Activated T-cell treated with anti-CD3 and anti-CD28 coated beads, Interleukin-2, amount 50 U/mL, for 24 hours (primary cell): ENCODE data around the gene TAS2R31.
"Not testable (repeated sequence)": the region's sequence is repeated elsewhere in the genome, so short reads cannot be mapped to it uniquely, and the experiment has no call there.

Source experiments
- DNase-seq: peaks from one replicate; pipeline ENCODE4 v3.0.0-alpha.2; 2020
- H3K27ac Mint-ChIP-seq: 2 replicates; pipeline ENCODE4 v1.8.0; 2020; ENCODE audit warnings: mild to moderate bottlenecking, mixed read lengths
- H3K27me3 Mint-ChIP-seq: 2 replicates; pipeline ENCODE4 v1.8.0; 2020; ENCODE audit warnings: mixed read lengths
- H3K36me3 Mint-ChIP-seq: 2 replicates; pipeline ENCODE4 v1.8.0; 2020; ENCODE audit warnings: low read depth, mixed read lengths
- H3K4me1 Mint-ChIP-seq: 2 replicates; pipeline ENCODE4 v1.8.0; 2020; ENCODE audit warnings: low read depth, mixed read lengths
- H3K4me3 Mint-ChIP-seq: 2 replicates; pipeline ENCODE4 v1.8.0; 2020; ENCODE audit warnings: mild to moderate bottlenecking, moderate library complexity, mixed read lengths
- H3K9me3 Mint-ChIP-seq: 2 replicates; pipeline ENCODE4 v1.8.0; 2020; ENCODE audit warnings: mixed read lengths

The TAS2R31 gene, protein sequence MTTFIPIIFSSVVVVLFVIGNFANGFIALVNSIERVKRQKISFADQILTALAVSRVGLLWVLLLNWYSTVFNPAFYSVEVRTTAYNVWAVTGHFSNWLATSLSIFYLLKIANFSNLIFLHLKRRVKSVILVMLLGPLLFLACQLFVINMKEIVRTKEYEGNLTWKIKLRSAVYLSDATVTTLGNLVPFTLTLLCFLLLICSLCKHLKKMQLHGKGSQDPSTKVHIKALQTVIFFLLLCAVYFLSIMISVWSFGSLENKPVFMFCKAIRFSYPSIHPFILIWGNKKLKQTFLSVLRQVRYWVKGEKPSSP

DNA sequence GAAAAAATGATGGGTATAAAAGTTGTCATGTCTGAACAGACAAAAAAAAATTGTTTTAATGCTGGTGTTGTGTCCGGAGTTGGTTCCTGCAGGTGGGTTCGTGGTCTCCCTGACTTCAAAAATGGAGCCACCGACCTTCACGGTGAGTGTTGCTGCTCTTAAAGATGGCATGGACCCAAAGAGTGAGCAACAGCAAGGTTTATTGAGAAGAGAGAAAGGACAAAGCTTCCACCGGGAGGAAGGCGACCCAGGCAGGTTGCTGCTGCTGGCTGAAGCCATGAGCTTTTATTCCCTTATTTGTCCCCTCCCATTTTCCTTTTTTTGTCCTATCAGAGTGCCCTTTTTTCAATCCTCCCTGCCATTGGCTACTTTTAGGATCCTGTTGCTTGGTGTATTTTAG lies at the start of gene TAS2R31:
TSS of gene TAS2R31 (minus strand) at position 101 of the 400 bp plus-strand sequence. CDS start at position 29, 72 bp downstream.
- peaks cover 3% of the 10 kb centered on the region for H3K9me3 Mint-ChIP-seq
- H3K27ac Mint-ChIP-seq = no peak within 1 kb of the TSS
- peaks cover 5% of the 10 kb centered on the region for H3K4me1 Mint-ChIP-seq
- H3K36me3 Mint-ChIP-seq = peaks cover 68% of the 10 kb centered on the region
- no peaks in the 10 kb centered on the region for H3K27me3 Mint-ChIP-seq
- no peak within 1 kb of the TSS for H3K4me3 Mint-ChIP-seq
- no peak for DNase-seq

DNA sequence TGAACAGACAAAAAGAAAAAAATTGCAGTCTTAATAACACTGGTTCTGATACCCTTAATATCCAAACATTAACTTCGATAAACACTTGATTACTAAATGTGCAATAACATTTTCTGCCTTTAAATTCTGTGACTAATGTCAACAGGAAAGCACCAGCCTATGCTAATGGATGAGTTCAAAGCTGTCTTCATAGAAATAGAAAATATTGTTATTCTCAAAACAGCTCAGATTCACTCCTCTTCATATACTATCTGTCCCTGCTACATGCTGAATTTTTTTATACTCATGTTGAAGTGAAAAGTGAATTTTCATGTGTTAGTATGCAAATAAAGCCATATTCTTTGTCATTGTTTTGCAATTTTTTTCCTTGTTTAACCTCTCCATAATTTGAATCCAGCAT lies 47.0 kb upstream of the TAS2R31 start:
- Mint-ChIP-seq H3K4me1 (peaks cover 26% of the 10 kb centered on the region), H3K27me3 (no peaks in the 10 kb centered on the region), H3K36me3 (peaks cover 50% of the 10 kb centered on the region), H3K4me3 (no peak overlapping the region), H3K27ac (no peak overlapping the region), H3K9me3 (peaks cover 5% of the 10 kb centered on the region)
- no peak for DNase-seq

DNA sequence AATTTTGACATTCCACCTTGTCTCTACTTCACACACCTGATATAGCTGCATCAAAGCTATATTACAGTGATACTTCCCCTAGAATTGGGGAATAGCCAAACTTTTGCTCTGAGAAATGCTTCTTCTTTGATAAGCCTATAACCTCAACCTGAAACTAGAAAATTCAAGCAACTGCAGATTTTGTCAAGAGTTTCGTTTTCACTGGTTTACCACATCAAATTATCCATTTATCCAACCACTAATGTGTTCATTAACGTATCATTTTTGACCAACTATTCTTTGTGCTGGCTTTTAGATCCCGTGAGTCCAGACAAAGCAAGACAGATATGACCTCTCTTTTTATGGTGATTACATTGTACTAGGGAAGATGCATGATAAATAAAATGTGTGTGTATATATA lies 44.4 kb upstream of the TAS2R31 start:
- peaks cover 51% of the 10 kb centered on the region for H3K36me3 Mint-ChIP-seq
- no peak overlapping the region for H3K4me3 Mint-ChIP-seq
- H3K27me3 Mint-ChIP-seq = no peaks in the 10 kb centered on the region
- H3K4me1 Mint-ChIP-seq = peaks cover 26% of the 10 kb centered on the region
- H3K9me3 Mint-ChIP-seq = no peaks in the 10 kb centered on the region
- no peak for DNase-seq
- H3K27ac Mint-ChIP-seq = no peak overlapping the region

DNA sequence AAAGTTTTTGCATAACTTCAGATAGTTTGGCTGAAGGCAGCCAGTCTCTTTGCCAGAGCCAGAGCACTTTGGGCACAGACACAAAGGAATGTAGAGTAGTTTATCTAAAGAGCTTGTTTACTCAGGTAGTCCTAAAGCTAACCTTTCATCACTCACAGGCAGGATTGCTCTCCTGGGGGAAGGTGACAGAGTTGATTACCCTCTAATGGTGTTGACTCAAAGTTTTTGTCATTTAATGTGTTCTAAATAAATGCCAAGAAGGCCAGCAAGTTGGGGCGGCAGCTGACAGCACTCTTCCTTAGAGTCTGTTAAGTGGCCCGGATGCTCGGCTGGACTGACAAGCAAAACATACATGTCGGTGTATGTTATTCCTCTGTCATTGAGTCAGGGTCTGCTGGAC lies 40.2 kb upstream of the TAS2R31 start:
- Mint-ChIP-seq H3K4me3 (no peak overlapping the region), H3K36me3 (peaks cover 45% of the 10 kb centered on the region), H3K9me3 (no peaks in the 10 kb centered on the region), H3K4me1 (peaks cover 10% of the 10 kb centered on the region), H3K27me3 (no peaks in the 10 kb centered on the region), H3K27ac (no peak overlapping the region)
- DNase-seq = no peak

DNA sequence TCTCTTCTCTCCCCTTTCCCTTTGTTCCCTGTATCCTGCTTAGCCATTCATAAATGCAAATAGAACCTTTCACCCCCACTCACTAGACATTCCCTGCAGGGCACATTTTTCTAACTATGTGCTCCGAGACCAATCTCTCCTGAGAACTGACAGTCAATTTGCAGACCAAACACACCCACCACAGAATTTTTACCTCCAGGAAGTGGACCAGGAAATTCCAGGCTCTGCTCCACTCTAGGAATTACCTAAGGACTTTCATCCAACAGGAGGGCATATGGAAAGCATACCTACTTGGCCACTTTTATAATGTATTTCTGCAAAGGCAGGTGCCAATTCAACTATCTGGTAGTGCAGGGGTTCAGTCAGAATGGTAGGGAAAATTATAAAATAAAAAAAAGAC lies 39.8 kb upstream of the TAS2R31 start:
- Mint-ChIP-seq H3K4me3 (no peak overlapping the region), H3K9me3 (no peaks in the 10 kb centered on the region), H3K27me3 (no peaks in the 10 kb centered on the region), H3K4me1 (peaks cover 11% of the 10 kb centered on the region), H3K36me3 (peaks cover 46% of the 10 kb centered on the region), H3K27ac (no peak overlapping the region)
- DNase-seq = no peak

DNA sequence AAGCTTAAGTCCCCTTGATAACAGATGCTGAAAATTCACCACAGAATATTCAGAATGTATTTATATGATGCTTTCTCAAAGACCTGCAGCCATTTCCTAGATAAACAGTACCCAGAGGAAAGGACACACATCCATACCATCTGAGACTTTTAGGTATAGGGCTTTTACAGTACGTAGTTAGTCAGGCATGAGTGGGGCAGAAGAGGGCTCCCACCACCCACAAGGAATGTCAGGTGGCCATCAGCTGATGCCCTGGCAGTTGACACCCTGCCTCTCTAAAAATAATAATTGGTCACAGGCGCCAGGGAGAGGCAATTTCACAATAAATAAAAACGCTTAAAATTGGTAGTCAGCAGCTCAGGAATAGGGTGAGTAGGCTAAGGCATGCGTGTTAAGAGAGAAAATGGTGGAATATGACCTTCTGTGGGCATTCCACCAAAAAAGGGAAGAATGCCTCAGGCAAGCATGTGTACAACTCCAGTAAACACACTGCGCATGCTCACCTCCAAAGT lies 38.7 kb upstream of the TAS2R31 start:
- H3K9me3 Mint-ChIP-seq = no peaks in the 10 kb centered on the region
- H3K27me3 Mint-ChIP-seq = no peaks in the 10 kb centered on the region

DNA sequence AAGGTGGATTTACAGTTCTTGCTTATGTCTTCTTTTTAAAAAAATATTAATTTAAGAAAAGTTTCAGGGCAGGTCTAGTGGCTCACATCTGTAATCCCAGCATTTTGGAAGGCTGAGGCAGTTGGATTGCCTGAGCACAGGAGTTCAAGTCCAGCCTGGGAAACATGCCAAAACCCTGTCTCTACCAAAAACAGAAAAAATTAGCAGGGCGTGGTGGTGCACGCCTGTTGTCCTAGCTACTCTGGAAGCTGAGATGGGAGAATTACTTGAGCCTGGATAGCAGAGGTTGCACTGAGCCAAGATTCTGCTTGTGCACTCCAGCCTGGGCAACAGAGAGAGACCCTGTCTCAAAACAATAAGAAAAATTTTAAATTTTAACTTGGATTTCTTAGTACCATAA lies 36.3 kb upstream of the TAS2R31 start:
- Mint-ChIP-seq H3K4me3 (no peak overlapping the region), H3K27ac (no peak overlapping the region), H3K4me1 (peaks cover 22% of the 10 kb centered on the region), H3K36me3 (peaks cover 42% of the 10 kb centered on the region), H3K9me3 (no peaks in the 10 kb centered on the region), H3K27me3 (no peaks in the 10 kb centered on the region)
- no peak for DNase-seq

More for the DNA sequence above, 38.7 kb upstream of the TAS2R31 start:
- H3K4me1 Mint-ChIP-seq = peaks cover 11% of the 10 kb centered on the region
- no peak for DNase-seq
- H3K4me3 Mint-ChIP-seq = no peak overlapping the region
- H3K27ac Mint-ChIP-seq = no peak overlapping the region
- H3K36me3 Mint-ChIP-seq = peaks cover 55% of the 10 kb centered on the region

DNA sequence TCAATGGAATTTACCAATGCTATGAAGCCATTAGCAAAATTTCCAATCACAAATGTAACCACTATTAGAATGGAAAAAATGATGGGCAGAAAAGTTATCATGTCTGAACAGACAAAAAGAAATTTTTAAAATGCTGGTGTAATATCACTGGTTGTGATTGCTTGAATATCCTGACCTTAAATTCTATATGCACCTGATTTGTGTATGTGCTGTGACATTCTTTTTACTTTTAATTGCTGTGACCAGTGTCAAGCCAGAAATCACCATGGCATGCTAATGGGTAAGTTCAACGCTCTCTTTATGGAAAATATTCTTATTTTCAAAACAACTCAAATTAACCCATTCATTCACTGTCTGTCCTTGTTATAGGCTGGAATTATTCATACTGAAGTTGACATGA lies 31.0 kb upstream of the TAS2R31 start, which contains the start of gene TAS2R46:
TSS of gene TAS2R46 (minus strand) at position 101 of the 400 bp plus-strand sequence. CDS start at position 101, 0 bp downstream.
- H3K27me3 Mint-ChIP-seq, DNase-seq, H3K27ac Mint-ChIP-seq, H3K9me3 Mint-ChIP-seq, H3K4me3 Mint-ChIP-seq: not testable (repeated sequence)
- peaks cover 36% of the 10 kb centered on the region for H3K4me1 Mint-ChIP-seq
- H3K36me3 Mint-ChIP-seq = peaks cover 30% of the 10 kb centered on the region

DNA sequence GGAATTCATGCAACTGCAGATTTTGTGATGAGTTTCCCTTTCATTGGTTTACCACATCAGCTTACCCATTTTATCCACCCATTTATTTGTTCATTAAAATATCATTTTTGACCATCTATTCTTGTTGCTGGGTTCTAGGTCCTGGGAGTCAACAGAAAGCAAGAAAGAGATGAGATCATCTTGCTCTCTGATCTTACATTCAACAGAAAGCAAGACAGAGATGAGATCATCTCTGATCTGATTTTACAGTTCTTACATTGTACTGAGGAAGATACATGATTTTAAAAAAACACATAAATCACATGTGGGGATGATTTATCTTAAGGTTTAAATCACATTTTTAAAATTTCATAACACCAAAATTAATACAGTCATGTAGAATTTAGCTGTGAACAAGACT lies 28.6 kb upstream of the TAS2R31 start:
- H3K4me3 Mint-ChIP-seq = no peak overlapping the region
- H3K4me1 Mint-ChIP-seq = peaks cover 29% of the 10 kb centered on the region
- H3K27ac Mint-ChIP-seq = no peak overlapping the region
- H3K36me3 Mint-ChIP-seq = peaks cover 39% of the 10 kb centered on the region
- peaks cover 7% of the 10 kb centered on the region for H3K9me3 Mint-ChIP-seq
- DNase-seq = no peak
- no peaks in the 10 kb centered on the region for H3K27me3 Mint-ChIP-seq

DNA sequence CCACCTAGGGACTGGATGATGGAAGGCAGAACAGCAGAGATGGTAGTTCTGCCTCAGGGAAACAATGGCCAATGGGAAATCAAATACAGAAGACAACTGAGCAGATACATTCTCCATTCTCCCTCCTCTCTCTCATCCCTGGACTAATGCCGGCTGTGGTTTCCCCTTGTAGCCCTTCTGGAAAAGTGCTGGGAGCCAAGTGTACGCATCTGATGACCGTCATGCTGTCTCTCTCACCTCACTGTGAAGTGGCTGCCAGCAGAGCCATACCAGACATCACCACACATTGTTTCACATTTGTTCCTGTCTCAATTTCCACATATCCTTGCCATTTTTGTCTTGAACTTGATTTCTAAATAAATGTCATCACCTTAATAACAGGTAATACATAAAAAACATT lies 27.8 kb upstream of the TAS2R31 start:
- peaks cover 39% of the 10 kb centered on the region for H3K36me3 Mint-ChIP-seq
- H3K9me3 Mint-ChIP-seq = peaks cover 7% of the 10 kb centered on the region
- no peak overlapping the region for H3K27ac Mint-ChIP-seq
- H3K4me3 Mint-ChIP-seq = no peak overlapping the region
- peaks cover 26% of the 10 kb centered on the region for H3K4me1 Mint-ChIP-seq
- no peaks in the 10 kb centered on the region for H3K27me3 Mint-ChIP-seq
- DNase-seq = no peak

DNA sequence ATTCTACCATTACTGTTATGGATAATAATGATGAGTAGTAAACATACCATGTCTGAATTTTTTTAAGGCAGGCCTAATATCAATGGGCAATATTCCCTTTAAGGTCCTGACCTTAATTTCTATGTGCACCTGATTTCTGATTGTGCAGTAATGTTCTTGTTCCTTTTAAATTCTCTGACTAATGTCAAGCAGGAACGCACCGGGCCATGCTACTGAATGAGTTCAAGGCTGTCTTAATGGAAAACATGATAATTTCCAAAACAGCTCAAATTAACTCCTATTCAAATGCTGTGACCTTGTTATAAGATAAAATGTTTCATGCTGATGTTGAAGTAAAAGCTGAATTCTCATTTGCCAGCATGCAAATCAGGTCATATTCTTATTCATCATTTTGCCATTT lies 24.1 kb upstream of the TAS2R31 start:
- Mint-ChIP-seq H3K9me3 (peaks cover 25% of the 10 kb centered on the region), H3K27me3 (no peaks in the 10 kb centered on the region), H3K4me1 (peaks cover 6% of the 10 kb centered on the region), H3K4me3 (no peak overlapping the region), H3K27ac (no peak overlapping the region), H3K36me3 (peaks cover 68% of the 10 kb centered on the region)
- DNase-seq = no peak

DNA sequence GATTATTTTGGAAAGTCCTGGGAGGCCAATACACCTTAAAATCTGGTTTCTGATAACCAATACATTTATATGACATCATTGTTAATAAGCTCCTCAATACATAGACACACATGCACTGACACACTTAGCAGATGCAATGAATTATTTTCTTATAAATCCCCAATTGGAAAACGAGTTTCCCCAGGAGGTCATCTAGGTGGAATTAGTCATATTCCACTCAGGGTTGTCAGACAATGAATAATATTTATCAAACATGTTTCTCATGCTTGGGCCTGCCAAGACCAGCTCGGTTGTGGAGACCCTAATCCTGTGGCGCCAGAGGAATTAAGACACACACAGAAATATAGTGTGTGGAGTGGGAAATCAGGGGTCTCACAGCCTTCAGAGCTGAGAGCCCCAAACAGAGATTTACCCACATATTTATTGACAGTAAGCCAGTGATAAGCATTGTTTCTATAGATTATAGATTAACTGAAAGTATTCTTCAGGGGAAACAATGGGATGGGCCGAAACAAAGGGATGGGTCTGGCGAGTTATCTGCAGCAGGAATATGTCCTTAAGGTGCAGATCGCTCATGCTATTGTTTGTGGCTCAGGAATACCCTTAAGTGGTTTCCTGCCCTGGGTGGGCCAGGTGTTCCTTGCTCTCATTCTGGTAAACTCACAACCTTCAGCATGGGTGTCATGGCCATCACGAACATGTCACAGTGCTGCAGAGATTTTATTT lies 18.8 kb upstream of the TAS2R31 start:
- Mint-ChIP-seq H3K9me3 (peaks cover 18% of the 10 kb centered on the region), H3K36me3 (peaks cover 80% of the 10 kb centered on the region)
- DNase-seq, H3K27ac Mint-ChIP-seq, H3K4me1 Mint-ChIP-seq, H3K27me3 Mint-ChIP-seq, H3K4me3 Mint-ChIP-seq: not testable (repeated sequence)

DNA sequence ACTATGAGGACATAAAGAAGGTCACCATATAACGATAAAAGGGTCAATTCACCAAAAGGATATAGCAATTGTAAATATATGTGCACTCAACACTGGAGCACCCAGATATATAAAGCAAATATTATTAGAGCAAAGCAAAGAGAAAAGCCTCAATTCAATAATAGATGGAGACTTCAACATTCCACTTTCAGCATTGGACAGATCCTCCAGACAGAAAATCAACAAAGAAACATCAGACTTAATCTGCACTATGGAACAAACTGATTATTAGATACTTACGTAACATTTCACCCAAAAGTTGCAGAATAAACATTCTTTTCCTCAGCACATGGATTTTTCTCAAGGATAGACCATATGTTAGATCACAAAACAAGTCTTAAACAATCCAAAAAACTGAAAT lies 10.2 kb upstream of the TAS2R31 start:
- not testable (repeated sequence) for H3K27ac Mint-ChIP-seq, H3K4me3 Mint-ChIP-seq, H3K9me3 Mint-ChIP-seq, H3K27me3 Mint-ChIP-seq, DNase-seq
- Mint-ChIP-seq H3K36me3 (peaks cover 78% of the 10 kb centered on the region), H3K4me1 (peaks cover 14% of the 10 kb centered on the region)

DNA sequence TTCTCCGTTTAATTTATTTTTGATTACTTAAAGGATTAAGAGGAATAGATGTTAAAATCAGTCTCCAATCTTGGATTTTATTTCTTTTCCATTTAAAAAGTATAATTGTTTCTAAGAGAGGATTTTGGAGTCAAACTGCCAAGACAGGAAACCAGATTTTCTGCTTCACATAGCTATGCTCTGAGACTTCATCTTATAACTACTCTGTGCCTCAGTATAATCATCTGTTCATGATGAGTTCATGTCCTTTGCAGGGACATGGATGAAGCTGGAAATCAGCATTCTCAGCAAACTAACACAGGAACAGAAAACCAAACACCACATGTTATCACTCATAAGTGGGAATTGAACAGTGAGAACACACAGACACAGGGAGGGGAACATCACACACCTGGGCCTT lies 9.0 kb upstream of the TAS2R31 start:
- H3K36me3 Mint-ChIP-seq = peaks cover 78% of the 10 kb centered on the region
- H3K4me3 Mint-ChIP-seq = no peak overlapping the region
- no peak overlapping the region for H3K27ac Mint-ChIP-seq
- H3K4me1 Mint-ChIP-seq = peaks cover 14% of the 10 kb centered on the region
- no peaks in the 10 kb centered on the region for H3K27me3 Mint-ChIP-seq
- no peak for DNase-seq
- H3K9me3 Mint-ChIP-seq = peaks cover 3% of the 10 kb centered on the region

DNA sequence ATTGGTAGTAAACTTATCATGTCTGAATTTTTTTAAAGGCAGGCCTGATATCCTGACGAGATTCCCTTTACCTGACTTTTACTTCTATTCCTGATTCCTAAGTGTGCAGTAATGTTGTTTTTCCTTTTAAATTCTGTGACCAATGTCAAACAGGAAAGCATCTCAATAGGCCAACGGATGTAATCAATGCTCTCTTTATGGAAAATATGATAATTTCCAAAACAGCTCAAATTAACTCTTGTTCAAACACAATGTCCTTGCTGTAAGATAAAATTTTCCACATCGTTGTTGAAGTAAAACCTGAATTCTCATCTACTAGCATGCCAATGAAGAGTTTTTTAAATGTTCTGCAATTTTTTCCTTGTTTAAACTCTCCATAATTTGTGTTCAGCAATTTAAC lies 8.0 kb upstream of the TAS2R31 start:
- Mint-ChIP-seq H3K9me3 (peaks cover under 1% of the 10 kb centered on the region), H3K27ac (no peak overlapping the region), H3K27me3 (no peaks in the 10 kb centered on the region), H3K4me3 (no peak overlapping the region), H3K4me1 (peaks cover 10% of the 10 kb centered on the region), H3K36me3 (peaks cover 70% of the 10 kb centered on the region)
- DNase-seq = no peak
